ENCODE data around the gene PPDPF.

DNA sequence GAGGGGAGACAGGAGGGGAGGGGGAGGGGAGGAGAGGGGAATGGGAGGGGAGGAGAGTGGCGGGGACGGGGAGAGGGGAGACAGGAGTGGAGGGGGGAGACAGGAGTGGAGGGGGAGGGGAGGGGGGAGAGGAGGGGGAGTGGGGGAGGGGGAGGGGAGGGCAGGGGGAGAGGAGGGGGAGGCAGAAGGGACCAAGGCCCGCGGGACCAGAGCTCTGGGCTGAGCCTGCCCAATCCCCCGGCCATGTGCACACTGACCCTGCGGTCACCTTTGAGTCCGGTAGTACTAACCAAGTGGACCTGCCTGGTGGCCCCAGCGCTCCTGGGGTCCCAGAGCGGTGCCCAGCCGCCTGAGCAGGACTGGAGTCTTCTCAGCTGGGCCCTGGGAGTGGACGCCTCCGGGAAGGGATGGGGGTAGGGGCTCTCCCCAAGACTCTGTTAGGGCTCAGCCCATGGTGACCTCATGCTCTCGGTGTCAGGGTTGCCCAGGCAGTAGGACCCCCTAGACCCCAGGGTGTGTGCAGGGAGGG, 47.6 kb upstream of the PPDPF start:
- TF ChIP-seq POLR2A (IDR thresholded peaks at IDR 0.05), result no peak
- TF ChIP-seq, protein P1, sequence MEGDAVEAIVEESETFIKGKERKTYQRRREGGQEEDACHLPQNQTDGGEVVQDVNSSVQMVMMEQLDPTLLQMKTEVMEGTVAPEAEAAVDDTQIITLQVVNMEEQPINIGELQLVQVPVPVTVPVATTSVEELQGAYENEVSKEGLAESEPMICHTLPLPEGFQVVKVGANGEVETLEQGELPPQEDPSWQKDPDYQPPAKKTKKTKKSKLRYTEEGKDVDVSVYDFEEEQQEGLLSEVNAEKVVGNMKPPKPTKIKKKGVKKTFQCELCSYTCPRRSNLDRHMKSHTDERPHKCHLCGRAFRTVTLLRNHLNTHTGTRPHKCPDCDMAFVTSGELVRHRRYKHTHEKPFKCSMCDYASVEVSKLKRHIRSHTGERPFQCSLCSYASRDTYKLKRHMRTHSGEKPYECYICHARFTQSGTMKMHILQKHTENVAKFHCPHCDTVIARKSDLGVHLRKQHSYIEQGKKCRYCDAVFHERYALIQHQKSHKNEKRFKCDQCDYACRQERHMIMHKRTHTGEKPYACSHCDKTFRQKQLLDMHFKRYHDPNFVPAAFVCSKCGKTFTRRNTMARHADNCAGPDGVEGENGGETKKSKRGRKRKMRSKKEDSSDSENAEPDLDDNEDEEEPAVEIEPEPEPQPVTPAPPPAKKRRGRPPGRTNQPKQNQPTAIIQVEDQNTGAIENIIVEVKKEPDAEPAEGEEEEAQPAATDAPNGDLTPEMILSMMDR (IDR thresholded peaks at IDR 0.05), result no peak
